ENCODE data around the gene RBM23.
"Not testable (repeated sequence)": the region's sequence is repeated elsewhere in the genome, so short reads cannot be mapped to it uniquely, and the experiment has no call there.

RBM23 gene

DNA sequence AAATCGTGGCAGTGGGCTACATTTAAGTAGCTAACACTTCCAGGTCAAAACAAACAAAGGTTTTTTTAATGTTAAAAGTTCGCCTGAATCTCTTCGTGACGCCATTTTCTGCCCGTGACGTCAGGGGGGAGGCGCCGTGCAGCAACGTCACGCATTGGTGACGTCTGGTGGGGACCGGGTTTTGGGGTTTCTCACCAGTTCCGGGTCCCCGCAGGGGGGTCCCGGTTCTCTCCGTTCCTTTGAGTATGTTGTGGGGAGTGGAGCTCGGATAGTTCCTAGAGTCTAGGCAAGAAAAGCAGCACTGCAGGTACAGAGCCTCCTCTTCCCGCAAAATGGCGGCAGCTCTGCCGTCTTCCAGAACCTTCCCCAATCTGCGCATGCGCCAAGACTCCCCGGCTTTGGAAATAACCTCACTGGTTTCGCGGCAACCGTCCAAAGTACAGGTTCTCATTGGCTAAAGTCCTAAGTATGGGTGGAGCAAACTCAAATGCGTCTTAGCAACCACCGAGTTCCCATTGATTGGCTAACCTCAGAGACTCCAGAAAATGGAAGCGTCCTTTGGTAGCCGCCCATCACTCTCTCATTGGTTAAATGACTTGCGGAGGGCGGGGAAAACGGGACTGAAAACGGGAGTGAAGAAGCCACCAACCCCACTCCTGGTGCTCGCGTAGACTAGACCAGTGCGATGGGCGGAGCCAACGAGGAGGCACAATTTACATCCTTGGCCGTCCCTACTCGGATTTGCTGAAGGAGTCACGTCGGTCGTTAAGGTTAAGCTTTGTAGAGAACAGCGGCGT lies at the start of gene RBM23:
Gene RBM23, minus strand, starts transcription at position 346 of the 797 bp plus-strand sequence.
- DNase-seq (ENCODE audit: low read depth, low spot score): peak; percentile 100

DNA sequence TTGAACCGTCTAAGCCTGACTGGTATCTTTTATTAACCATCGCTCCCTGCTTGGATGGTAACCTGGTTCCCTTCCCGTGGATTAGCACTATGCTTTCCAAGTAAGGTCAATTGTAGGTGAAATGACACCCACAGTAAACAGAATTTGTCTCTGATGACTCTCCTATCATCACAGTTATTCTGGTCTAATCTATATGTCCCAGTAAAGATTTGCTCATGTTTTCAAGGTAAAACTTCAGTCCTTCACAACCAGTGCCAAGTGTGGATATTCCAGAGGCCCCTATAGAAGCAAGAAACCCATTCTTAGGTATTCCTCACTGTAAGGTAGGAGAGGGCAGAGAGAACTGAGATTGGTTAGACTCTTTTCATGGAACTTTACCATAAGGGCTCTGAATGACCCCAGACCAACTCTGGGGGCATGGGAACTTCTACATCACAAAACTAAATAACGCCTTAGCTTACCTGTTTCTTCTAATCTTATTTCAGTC lies 47.9 kb upstream of the RBM23 start:
- DNase-seq (ENCODE audit: low read depth, low spot score): no peak

DNA sequence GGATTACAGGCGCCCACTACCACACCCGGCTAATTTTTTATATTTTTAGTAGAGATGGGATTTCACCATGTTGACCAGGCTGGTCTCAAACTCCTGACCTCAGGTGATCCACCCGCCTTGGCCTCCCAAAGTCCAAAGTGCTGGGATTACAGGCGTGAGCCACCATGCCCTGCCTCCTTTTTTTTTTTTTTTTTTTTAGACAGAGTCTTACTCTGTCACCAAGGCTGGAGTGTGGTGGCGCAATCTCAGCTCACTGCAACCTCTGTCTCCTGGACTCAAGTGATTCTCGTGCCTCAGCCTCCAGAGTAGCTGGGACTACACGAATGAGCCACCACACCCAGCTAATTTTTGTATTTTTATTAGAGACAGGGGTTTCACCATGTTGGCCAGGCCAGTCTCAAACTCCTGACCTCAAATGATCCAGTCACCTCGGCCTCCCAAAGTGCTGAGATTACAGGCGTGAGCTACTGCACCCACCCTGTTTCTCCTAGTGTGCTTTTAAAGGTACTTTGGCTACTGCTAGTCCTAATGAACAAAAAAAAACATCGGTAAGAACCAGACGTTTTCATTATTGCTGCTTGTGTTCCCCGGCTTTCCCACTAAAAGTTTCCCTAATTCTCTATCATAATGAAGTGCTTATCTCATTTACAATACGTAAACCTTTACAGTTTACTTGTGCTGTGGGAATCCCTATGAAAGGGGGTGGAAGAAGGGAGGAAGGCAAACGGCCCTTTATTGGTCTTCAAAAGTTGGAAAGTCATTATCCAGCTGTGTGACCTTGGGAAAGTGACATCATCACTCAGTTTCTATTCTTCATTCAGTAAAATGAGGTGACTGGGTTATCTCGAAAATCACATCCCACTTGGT lies 47.2 kb upstream of the RBM23 start:
- DNase-seq (ENCODE audit: low read depth, low spot score): not testable (repeated sequence)

DNA sequence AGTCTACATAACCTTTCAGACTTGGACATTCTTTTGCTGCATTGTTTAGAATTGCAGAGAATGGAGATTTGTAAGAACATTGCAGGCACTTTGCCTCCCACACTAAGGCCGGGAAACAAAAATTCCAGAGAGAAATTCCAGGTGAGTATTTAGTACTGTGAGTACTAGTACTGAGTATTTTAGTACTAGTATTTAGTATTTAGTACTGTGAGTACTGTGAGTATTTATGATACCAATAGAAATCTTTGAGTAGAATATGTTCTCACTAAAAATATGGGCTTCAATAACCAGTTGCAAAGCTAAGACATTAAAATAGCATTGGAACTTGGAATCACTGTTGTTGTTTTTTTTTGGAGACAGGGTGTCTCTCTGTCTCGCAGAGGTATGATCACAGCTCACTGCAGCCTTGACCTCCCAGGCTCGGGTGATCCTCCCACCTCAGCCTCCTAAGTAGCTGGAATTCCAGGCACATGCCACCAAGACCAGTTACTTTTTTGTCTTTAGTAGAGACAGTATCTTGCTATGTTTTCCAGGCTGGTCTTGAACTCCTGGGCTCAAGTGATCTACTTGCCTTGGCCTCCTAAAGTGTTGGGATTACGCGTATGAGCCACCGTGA lies 43.2 kb upstream of the RBM23 start:
- no peak for DNase-seq (ENCODE audit: low read depth, low spot score)

DNA sequence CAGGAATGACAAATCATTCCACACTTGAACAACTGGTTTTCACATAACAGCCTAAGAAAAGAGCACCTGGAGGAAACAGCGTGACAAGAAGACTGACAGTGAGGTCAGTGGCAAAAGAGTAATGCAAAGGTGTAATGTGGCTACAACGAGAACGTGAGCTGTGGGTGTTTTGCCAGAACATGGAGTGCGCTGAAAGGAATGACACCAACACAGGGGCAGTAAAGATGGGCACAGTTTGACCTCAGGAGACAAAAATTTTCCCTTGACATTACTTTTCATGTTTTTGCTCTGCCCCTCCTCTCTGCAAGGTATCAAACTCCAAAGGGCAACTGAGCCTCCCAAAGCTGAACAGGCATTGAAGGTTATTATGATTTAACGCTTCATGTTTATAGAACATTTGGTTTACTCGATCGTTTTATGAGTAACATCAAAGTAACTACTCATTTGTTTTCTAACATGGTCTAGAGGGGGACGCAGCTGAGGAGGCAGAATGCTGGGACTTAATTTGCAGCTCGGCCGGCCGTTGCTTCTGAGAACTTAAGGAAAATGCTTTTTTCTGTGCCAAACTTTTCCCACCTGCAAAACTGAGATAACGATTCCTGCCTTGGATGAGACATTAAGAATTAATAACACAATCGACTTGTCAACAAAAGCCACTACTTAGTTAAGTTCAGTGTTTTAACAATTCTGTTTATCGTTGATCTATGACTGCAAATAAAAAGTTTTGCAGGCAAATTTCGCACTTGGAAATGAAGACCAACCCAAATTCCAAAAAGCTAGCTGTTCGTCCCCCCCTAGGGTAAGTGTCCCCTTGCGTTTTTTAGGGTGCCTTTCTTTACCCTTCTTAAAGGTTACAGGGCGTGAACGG lies 37.0 kb upstream of the RBM23 start:
- DNase-seq (ENCODE audit: low read depth, low spot score): no peak

DNA sequence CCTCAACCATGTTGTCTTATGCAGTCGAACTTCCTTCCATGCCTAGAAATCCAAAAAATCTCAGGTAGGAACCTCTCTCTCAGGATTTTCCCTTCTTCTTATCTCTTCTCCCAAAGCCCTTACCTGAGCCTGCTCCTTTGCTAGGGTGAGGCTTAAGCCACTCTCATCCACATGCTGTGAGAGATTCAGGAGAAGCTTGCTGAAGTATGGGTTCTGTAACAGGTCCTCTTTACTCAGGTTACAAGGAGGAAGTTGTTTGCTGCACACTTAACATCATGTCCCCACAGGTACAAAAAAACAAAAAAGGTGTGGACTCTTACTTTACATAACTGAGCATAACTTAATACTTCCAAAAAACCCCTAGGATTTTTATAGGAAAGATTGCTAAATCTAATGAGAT lies 33.5 kb upstream of the RBM23 start:
- DNase-seq (ENCODE audit: low read depth, low spot score): no peak

DNA sequence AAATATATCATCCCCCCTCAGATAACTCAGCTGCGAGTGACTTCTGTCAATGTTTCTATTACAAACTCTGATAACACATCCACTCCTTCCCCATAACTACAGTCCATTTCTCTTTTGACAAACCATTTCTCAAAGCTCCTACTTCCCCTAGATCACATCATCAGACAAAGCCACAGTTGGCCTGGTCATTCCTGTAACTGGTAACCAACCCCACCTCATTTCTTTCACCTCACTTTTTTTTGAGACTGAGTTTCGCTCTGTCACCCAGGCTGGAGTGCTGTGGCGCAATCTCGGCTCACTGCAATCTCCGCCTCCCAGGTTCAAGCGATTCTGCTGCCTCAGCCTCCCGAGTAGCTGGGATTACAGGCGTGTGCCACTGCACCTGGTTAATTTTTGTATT lies 32.8 kb upstream of the RBM23 start:
- DNase-seq (ENCODE audit: low read depth, low spot score): not testable (repeated sequence)

DNA sequence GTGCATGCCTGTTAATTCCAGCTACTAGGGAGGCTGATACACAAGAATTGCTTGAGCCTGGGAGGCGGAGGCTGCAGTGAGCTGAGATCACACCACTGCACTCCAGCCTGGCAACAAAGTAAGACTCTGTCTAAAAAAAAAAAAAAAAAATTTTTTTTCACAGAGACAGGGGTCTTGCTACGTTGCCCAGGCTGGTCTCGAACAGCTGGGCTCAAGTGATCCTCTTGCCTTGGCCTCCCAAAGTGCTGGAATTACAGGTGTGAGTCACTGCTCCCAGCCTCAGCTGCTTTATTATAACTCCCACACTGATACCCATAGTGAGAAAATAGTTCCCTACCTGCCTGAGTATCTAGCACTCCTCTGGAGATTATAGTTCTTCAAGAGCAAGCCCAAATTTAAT lies 26.7 kb upstream of the RBM23 start:
- DNase-seq (ENCODE audit: low read depth, low spot score): no peak

DNA sequence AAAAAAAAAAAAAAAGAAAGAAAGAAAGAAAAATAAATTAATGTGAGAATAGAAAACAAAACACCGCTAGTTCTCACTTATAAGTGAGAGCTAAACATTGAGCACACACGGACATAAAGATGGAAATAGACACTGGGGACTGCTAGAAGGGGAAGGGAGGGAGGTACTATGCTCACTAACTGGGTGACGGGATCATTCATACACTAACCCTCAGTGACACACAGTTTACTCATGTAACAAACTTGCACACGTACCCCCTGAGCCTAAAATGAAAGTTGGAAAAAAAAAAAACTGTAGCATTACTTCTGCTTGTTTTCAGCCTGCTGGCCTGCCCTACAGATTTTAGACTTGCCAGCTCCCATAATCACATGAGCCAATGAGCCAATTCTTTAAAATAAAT lies 20.7 kb upstream of the RBM23 start:
- DNase-seq (ENCODE audit: low read depth, low spot score): no peak

DNA sequence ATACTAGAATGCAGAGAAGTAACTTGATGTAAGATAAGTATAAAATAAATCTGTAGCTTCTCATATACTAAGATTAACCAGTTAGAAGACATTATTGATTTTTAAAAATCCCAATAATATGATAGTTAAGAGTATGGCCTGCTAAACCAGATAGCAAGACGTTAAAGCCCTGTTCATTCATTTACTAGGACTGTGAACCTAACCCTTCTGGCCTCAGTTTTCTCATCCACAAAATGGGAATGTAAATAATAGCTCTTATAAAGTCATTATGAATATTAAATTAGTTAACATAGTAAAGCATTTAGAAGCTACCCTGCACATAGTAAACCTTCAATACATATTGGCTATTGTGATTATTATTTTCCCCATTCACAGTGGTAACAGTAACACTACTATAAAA lies 16.2 kb upstream of the RBM23 start:
- no peak for DNase-seq (ENCODE audit: low read depth, low spot score)

DNA sequence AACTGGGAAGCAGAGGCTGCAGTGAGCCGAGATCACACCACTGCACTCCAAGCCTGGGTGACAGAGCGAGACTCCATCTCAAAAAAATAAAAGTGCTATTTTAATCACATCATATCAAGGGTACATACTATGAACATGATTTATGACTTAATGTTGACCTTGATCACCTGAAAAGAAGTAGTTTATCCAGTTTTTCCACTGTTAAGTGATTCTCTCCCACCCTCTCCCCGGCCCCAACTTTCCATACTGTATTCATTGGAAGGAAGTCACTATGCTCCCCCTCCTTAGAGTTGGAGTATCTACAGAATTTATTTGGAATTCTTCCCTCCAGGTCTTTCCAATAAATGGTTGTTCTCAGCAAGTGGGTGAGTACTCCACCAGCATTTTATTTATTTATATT lies 13.2 kb upstream of the RBM23 start:
- no peak for DNase-seq (ENCODE audit: low read depth, low spot score)

DNA sequence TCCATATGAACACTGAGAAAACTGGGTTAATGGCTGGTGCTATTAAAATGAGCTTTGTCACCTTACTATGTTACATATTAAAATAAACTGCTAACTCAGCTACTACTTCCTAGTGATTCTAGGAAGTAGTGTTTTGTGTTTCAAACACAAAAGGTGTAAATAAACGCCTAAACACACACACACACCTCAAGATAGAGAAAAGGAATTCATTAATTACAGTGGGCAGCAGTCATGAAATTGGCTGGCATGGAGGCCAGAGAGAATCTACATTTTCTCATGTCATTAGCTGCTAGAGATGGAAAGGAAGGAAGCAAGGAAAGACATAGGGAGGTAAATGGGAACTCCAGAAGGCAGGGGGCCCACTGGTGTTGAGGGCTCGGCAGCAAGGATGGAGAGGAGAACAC lies 11.0 kb upstream of the RBM23 start:
- DNase-seq (ENCODE audit: low read depth, low spot score): peak; percentile 22

DNA sequence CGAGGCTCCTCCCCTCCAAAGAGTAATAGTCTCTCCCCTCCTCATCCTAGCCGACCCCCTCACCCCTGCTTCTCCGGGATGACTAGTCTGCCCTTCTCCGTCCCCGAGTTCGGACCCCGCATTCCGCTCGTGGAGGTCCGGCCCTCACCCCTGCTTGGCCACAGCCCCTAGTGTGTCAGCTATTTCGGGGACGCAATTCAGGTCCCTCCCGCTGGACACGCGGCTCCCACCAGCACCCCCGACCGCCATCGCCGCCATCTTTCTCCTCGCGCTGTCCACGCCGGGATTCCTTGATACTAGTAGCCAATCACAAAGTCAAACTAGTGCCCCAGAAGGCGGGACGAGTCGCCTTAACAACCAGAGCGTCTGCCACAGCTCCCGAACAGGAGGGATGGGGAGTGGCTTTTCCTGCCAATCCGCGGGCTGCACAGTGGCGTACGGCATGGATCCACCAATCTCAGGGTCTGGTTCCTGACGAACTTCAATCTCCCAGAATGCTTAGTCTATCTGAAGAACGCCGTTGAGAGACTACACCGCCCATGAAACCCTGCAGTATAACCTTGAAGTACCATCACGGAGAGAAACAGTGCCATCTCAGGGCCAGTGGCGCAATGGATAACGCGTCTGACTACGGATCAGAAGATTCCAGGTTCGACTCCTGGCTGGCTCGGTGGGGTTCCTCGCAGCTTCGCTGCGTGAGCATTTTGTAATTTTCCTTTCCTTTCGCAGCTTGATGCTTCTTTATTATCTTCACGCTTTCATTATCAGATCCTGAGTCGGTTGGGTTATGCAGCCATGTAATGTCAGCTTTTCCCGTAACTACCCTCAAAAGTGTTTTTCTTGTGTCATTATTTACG lies 10.4 kb upstream of the RBM23 start, which contains the start of gene PRMT5:
Gene PRMT5, minus strand, starts transcription at position 273 of the 857 bp plus-strand sequence. Its CDS starts 15 bp downstream, at position 258.
- DNase-seq (ENCODE audit: low read depth, low spot score): peak; percentile 100

DNA sequence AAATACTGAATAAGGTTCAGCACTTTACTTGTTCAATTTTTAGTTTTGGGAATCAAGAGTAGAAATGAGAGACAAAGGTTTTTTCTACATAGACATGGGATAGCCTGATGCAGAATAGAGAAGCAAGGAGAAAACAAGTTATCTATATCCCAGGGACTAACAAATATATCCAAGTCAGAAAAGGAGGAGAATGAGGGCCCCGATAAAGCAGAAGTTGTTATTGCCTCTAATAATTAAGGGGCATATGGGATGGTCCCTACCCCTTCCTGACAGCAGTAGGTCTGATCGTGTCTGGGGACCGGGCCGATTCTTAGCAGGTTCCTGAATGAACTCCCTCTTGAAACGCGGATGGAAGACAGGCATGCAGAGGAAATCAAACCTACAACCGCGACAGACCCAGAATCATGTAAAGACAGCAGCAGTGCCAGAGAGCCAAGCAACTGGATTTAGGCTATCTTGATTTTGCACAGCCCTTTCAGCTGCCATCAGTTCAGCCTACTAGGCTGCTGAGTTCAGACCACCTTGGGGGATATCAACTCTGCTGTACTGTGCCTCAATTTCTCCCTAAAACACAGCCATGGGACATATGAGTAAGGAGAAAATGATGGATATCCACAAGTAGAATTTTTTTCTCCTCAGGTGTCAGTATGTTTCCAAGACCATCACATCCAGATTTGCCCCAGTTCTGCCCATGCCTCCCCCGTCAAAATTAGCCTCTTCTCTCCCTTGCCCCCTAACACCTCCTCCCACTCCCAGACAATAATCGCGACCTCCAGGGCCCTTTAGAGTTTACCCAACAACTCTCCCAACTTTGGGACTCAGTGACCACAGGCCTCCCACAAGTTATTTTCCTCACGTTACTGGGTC lies 9.5 kb upstream of the RBM23 start:
- no peak for DNase-seq (ENCODE audit: low read depth, low spot score)

DNA sequence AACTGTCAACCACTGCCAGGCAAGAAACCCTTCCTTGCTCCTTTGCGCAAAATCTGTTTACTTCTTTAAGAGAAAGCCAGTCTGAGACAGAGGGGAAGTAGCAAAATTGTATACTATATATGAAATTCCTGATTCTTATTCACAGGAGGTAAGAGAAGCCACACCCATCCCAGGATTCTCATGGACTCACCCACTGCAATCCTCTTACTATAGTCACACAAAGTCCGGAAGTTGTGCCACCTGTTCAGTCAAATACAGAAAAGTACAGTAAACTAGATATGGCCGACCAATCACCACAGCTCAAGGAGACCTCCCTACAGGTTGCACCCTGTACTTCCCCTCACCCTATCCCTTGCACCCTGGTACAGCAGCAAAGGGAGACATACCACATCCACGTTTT lies 7.4 kb upstream of the RBM23 start:
- no peak for DNase-seq (ENCODE audit: low read depth, low spot score)

DNA sequence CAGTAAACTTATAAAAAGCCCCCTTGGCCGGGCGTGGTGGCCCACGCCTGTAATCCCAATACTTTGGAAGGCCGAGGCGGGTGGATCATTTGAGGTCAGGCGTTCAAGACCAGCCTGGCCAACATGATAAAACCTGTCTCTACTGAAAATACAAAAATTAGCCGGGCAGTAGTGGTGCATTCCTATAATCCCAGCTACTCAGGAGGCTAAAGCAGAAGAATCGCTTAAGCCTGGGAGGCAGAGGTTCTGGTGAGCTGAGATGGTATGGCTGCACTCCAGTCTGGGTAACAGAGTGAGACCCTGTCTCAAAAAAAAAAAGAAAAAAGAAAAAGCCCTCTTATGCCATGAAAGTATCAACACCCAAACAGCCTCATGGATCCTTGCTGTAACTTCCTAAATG lies 6.6 kb upstream of the RBM23 start:
- DNase-seq (ENCODE audit: low read depth, low spot score): no peak

DNA sequence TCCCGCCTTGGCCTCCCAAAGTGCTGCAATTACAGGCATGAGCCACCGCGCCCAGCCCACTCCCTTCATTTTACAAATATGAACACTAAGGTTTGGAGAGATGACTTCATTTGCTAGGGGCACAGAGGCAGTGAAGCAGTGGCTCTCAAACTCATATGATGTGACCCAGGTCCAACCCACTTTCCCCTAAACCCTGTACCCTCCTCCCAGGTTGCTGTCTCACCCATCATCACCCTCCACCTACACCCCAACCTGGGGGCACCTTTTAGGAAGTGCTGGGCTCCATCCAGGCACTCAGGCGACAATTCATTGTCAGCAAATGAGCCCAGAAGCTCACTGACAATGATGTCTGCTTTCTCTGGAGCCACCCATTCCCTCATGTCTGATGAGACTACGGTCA lies 4.8 kb upstream of the RBM23 start:
- DNase-seq (ENCODE audit: low read depth, low spot score): no peak

DNA sequence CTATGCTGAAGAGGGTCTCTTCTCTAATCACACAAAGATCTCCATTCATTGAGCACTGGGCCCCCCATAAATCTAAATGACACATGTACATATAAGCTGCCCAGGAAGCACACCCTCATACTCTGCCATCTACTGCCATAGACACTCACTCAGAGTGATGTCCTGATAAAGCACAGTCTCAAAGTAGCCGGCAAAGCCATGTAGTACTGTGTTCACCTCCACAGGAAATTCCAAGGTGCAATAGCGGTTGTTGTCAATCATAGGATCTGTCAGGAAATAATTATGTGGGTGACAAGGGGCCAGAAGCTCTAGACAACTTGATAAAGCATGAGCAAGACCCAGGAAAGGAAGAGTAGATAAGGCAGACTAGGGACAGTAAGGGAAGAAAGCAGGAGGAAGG lies 3.3 kb upstream of the RBM23 start:
- no peak for DNase-seq (ENCODE audit: low read depth, low spot score)

DNA sequence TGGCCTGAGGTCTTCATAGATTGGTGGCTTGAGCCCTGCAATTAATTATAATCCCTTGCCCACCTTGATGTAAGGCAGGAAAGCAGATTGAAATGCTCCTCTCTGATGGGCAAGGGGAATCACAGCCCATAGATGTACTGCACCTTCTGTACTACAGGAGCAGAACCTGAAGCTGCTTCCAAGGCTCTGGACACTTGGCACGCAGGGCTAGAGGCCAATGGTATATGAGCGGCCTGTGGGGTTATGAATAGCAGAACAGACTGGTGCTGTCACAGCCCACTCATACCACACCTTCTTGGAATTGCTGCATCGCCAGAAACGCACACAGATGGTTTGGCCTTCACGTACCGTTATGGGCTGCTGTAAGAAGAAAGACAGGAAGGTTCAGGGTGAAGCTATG lies 1.7 kb upstream of the RBM23 start:
- DNase-seq (ENCODE audit: low read depth, low spot score): no peak

Data from brain pericyte (primary cell).